ENCODE results near the gene NUDT15.

The NUDT15 gene

DNA sequence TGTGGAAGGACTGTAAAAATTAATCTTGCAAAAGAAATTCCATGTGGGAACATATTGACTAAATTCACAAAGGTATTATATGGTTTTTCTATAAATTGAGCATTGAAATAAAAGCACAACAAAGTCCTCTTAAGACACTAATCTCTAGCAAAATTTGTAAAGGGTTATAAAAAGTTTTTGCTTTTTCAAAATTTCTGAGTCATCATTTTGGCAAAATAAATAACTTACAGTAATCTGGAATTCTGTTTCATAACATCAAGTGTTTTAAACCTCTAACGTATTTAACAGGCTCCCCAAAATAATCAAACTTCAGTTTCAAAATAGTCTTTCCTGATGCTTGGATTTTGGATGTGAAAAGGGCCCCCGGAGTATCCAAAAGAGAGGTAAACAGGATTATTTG lies 31.4 kb downstream of the NUDT15 start:
- H3K27ac ChIP-seq = no peak overlapping the region
- TF ChIP-seq, protein P1, sequence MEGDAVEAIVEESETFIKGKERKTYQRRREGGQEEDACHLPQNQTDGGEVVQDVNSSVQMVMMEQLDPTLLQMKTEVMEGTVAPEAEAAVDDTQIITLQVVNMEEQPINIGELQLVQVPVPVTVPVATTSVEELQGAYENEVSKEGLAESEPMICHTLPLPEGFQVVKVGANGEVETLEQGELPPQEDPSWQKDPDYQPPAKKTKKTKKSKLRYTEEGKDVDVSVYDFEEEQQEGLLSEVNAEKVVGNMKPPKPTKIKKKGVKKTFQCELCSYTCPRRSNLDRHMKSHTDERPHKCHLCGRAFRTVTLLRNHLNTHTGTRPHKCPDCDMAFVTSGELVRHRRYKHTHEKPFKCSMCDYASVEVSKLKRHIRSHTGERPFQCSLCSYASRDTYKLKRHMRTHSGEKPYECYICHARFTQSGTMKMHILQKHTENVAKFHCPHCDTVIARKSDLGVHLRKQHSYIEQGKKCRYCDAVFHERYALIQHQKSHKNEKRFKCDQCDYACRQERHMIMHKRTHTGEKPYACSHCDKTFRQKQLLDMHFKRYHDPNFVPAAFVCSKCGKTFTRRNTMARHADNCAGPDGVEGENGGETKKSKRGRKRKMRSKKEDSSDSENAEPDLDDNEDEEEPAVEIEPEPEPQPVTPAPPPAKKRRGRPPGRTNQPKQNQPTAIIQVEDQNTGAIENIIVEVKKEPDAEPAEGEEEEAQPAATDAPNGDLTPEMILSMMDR (conservative IDR thresholded peaks at IDR 0.05) = no peak

DNA sequence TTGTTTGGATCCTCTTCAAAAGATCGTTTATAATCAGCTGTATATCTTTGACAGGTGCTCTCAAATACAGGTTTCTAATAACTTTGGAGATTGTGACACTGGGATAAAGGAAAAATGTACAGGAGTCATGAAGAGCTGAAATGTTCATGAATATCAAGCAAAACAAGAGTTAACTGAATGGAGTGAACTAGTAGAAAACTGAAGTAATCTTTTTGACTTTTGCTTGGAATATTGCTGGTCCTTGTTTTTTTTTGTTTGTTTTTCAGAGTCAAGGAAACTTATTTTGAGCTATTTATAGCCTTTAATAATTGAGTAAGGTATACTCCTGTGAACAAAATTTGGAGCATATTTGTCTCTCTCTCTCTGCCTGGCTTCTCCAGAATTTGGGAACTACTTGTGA lies 32.0 kb downstream of the NUDT15 start:
- TF ChIP-seq, protein P1 (conservative IDR thresholded peaks at IDR 0.05) = no peak
- H3K27ac ChIP-seq = no peak overlapping the region

DNA sequence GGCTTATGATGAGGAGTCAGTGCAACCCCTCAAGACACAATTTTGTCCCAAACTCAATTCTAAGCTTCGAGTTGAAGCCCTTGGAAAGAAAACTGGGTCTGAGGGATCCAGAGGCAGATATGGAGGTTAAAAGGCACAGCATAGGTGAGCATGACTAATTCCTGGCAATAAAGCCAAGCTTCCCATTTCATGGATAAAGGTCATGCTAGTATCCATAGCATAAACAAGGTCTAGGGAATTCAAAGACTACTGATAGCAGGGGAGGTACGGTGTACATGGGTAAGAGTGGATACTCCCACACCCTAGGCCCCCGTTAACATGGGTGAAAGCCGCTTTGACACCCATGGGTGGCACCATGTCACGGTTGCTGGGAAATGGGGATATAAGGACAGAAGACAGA lies 33.4 kb downstream of the NUDT15 start:
- no peak overlapping the region for H3K27ac ChIP-seq
- TF ChIP-seq, protein P1 (conservative IDR thresholded peaks at IDR 0.05) = no peak

DNA sequence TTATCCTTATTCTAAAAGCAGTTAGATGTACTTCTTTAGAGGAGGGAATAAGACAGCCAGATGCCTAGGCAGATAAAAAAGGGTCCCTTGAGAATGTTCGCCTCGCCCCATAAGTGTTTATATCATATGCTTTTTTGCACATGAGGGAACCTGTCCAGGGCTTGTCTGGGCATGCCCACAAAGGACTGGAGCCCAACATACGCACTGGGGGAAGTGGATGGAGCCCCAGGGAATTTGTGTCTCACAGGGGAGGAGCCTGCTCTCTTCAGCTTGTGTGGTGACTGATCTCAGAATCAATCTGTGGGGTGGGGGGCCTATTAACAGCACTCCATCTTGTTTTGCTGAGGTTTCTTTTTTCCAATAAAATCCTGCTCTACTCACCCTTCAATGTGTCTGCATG lies 34.8 kb downstream of the NUDT15 start:
- no peak overlapping the region for H3K27ac ChIP-seq
- TF ChIP-seq, protein P1 (conservative IDR thresholded peaks at IDR 0.05) = no peak

DNA sequence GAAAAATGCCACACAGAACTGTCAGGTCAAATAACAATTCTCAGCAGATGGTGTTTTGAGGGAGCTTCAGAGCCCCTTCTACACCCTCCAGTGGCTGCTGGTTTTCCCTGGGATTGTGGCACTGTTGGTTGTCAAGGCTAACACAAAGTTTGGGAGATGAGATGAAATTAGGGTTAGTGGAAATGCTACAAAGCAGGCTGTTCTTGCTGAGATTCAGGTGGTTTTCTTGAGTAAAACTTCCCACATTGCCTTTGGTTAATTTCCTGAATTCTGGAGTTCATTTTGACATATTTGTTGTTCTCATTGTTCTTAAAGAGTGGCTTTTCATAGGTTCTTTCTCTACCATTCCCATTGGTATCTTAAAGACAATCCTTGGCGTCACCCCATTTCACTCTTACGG lies 35.3 kb downstream of the NUDT15 start:
- no peak overlapping the region for H3K27ac ChIP-seq
- TF ChIP-seq, protein P1 (conservative IDR thresholded peaks at IDR 0.05) = no peak

DNA sequence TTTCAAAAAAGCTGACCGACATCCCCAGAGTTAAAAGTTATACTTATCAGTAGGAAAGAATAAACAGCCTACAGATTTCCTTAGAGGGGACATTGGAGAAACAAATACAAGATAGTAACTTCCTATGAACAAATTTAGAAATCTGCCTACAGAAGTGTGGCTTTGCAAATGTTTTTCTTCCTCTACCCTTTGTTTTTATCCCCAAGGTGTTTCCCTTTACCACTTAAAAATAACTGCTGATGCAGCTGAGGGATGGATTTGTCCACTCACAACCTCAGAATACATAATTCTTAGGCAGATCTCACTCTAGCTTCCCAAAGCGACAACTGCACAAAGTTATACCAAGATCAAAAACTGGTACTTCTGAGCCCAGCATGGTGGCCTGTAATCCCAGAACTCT lies 36.5 kb downstream of the NUDT15 start:
- no peak overlapping the region for H3K27ac ChIP-seq
- TF ChIP-seq, protein P1 (conservative IDR thresholded peaks at IDR 0.05) = no peak

DNA sequence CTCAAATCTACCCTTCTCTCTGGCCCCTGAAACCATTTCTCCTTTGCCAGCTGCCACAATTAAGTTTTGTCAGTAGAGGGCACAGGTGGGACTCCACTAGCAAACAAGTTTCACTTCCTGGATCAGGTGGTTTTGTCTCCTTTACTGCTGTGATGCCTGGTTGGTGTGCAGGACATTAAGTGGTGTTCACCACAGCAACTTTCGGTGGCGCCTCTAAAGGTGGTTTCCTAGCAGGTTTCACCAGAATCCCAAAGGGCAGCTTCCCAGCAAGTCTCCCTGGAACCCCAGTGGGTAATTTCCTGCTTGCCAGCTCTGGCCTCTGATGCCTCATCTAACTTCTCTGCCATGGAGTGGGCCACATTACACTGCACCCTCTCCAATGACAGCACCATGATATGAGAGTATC lies 40.7 kb downstream of the NUDT15 start:
- TF ChIP-seq, protein P1 (conservative IDR thresholded peaks at IDR 0.05) = peak; percentile 57
- H3K27ac ChIP-seq = no peak overlapping the region

DNA sequence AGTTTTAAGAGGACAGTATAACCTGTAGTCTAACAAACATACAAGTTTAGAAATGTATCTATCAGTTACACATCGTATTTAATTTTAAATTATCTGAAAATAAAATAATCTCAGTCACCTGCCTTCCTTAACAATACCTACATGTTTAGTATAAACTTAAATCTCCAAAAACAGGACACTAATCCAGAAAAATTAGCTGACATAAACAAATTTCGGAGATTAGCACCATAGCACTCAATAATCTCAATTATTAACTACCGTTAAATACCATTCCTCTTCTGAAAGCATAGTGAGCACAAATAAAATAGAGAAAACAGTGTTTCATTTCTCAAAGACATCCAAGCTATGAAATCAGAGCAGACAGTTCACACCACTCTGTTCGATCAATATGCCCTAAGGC lies 44.2 kb downstream of the NUDT15 start:
- no peak overlapping the region for H3K27ac ChIP-seq
- TF ChIP-seq, protein P1 (conservative IDR thresholded peaks at IDR 0.05) = no peak

All from VCaP (cell line).